WTC11 (cell line): Measurements from ENCODE around the gene SH3GLB2. TPM values are rescaled to one million over a fixed set of nuclear protein-coding genes. Genes with fewer than 3 reads are reported as not detected.

Source experiments
- ATAC-seq: fragments of 200-7000 bp; cut with Tn5 transposase; 2 replicates; pipeline ENCODE4 v1.10.0; 2021; ENCODE audit warnings: mild to moderate bottlenecking, moderate library complexity
- CTCF ChIA-PET: fragments of 300-600 bp; sonication (Branson Sonifier 250); formaldehyde crosslinking; loops from one replicate; lab custom pipeline; 2021; ENCODE audit warnings: antibody characterized with exemption; lab: Charles Lee
- POLR2A ChIA-PET: fragments of 350-600 bp; sonication (Branson Sonifier 250); formaldehyde crosslinking; loops from one replicate; lab custom pipeline; 2021; ENCODE audit warnings: antibody characterized with exemption; lab: Charles Lee
- DNase-seq: peaks from one replicate; pipeline ENCODE4 v3.0.0; 2021; ENCODE audit warnings: low spot score
- H3K27ac Mint-ChIP-seq: 2 replicates; pipeline ENCODE4 v1.8.0; 2021; ENCODE audit warnings: mixed read lengths
- H3K27me3 Mint-ChIP-seq: 2 replicates; pipeline ENCODE4 v1.8.0; 2021; ENCODE audit warnings: low read depth, mild to moderate bottlenecking, moderate library complexity, mixed read lengths
- H3K36me3 Mint-ChIP-seq: 2 replicates; pipeline ENCODE4 v1.8.0; 2021; ENCODE audit warnings: mixed read lengths
- H3K4me1 Mint-ChIP-seq: 2 replicates; pipeline ENCODE4 v1.8.0; 2022; ENCODE audit warnings: mixed read lengths
- H3K4me3 Mint-ChIP-seq: 2 replicates; pipeline ENCODE4 v1.8.0; 2021; ENCODE audit warnings: mild to moderate bottlenecking, moderate library complexity, mixed read lengths
- H3K9me3 Mint-ChIP-seq: 2 replicates; pipeline ENCODE4 v1.8.0; 2021; ENCODE audit warnings: mixed read lengths
- ARID4B ChIP-seq: sonication (generic); formaldehyde crosslinking; IDR thresholded peaks from 2 replicates; pipeline ENCODE4 v1.8.0; 2023; ENCODE audit warnings: missing genetic modification reagents, mild to moderate bottlenecking, borderline replicate concordance
- ATF1 ChIP-seq: sonication (generic); formaldehyde crosslinking; IDR thresholded peaks from 2 replicates; pipeline ENCODE4 v1.8.1; 2023; ENCODE audit warnings: mild to moderate bottlenecking, moderate library complexity, missing genetic modification reagents
- ELF4 ChIP-seq: sonication (generic); formaldehyde crosslinking; IDR thresholded peaks from 2 replicates; pipeline ENCODE4 v1.8.1; 2022; ENCODE audit warnings: low read depth, mild to moderate bottlenecking, moderate library complexity, missing genetic modification reagents
- ESRRA ChIP-seq: sonication (generic); formaldehyde crosslinking; IDR thresholded peaks from 2 replicates; pipeline ENCODE4 v1.8.1; 2022; ENCODE audit warnings: mild to moderate bottlenecking, missing genetic modification reagents, borderline replicate concordance
- ETV6 ChIP-seq: sonication (generic); formaldehyde crosslinking; IDR thresholded peaks from 2 replicates; pipeline ENCODE4 v1.8.1; 2022; ENCODE audit warnings: mild to moderate bottlenecking, missing genetic modification reagents
- KAT7 ChIP-seq: sonication (generic); formaldehyde crosslinking; IDR thresholded peaks from 2 replicates; pipeline ENCODE4 v1.8.1; 2023; ENCODE audit warnings: missing genetic modification reagents, mild to moderate bottlenecking, borderline replicate concordance
- MAX ChIP-seq: sonication (generic); formaldehyde crosslinking; IDR thresholded peaks from 2 replicates; pipeline ENCODE4 v1.8.0; 2022; ENCODE audit warnings: mild to moderate bottlenecking, missing genetic modification reagents
- NFE2L1 ChIP-seq: sonication (generic); formaldehyde crosslinking; IDR thresholded peaks from 2 replicates; pipeline ENCODE4 v1.8.1; 2023; ENCODE audit warnings: missing genetic modification reagents
- NR1H2 ChIP-seq: sonication (generic); formaldehyde crosslinking; IDR thresholded peaks from 2 replicates; pipeline ENCODE4 v1.9.0; 2021; ENCODE audit warnings: mild to moderate bottlenecking, moderate library complexity, missing genetic modification reagents
- SMAD4 ChIP-seq: sonication (generic); formaldehyde crosslinking; IDR thresholded peaks from 2 replicates; pipeline ENCODE4 v1.8.0; 2022; ENCODE audit warnings: mild to moderate bottlenecking, missing genetic modification reagents
- SOX15 ChIP-seq: fragments of 250-450 bp; sonication (Bioruptor Pico); IDR thresholded peaks from 2 replicates; pipeline ENCODE4 v1.9.0; 2021; ENCODE audit warnings: mild to moderate bottlenecking
- TEAD1 ChIP-seq: sonication (generic); formaldehyde crosslinking; IDR thresholded peaks from 2 replicates; pipeline ENCODE4 v1.8.0; 2022; ENCODE audit warnings: mild to moderate bottlenecking, missing genetic modification reagents
- ZNF317 ChIP-seq: sonication (generic); formaldehyde crosslinking; IDR thresholded peaks from 2 replicates; pipeline ENCODE4 v1.8.1; 2023; ENCODE audit warnings: low read depth, mild to moderate bottlenecking, moderate library complexity, missing genetic modification reagents, borderline replicate concordance
- ZNF416 ChIP-seq: fragments of 250-450 bp; sonication (Bioruptor Pico); IDR thresholded peaks from 2 replicates; pipeline ENCODE4 v1.9.0; 2021; ENCODE audit warnings: mild to moderate bottlenecking, inconsistent platforms
- ZNF671 ChIP-seq: fragments of 250-450 bp; sonication (Bioruptor Pico); IDR thresholded peaks from 2 replicates; pipeline ENCODE4 v1.8.0; 2021; ENCODE audit warnings: mild to moderate bottlenecking
- total RNA-seq: library from RNA; stranded (reverse); gene quantifications from 3 replicates; pipeline ENCODE4 v1.2.3, GENCODE V29; 2021
- TF ChIP-seq, protein P1 (sequence below): fragments of 250-450 bp; sonication (Bioruptor Pico); IDR thresholded peaks from 2 replicates; pipeline ENCODE4 v2.1.2; 2022; ENCODE audit warnings: mild to moderate bottlenecking, moderate library complexity
- TF ChIP-seq, protein P2 (sequence below): sonication (generic); formaldehyde crosslinking; IDR thresholded peaks from 2 replicates; pipeline ENCODE4 v1.8.1; 2022; ENCODE audit warnings: low read depth, mild to moderate bottlenecking, moderate library complexity, missing genetic modification reagents, borderline replicate concordance
- TF ChIP-seq, protein P3 (sequence below): sonication (generic); formaldehyde crosslinking; IDR thresholded peaks from 2 replicates; pipeline ENCODE4 v1.8.1; 2022; ENCODE audit warnings: low read depth, missing genetic modification reagents, borderline replicate concordance

SH3GLB2 gene
- total RNA-seq, 1 experiment from 2014 or later, result 59.7 TPM

GRCh38 chr9:129026442-129027223 is 1.5 kb downstream of the SH3GLB2 start:
- peak overlapping the region; percentile 83 for H3K4me3 Mint-ChIP-seq
- ATAC-seq (peak; percentile 28), DNase-seq (peak; percentile 61)
- ChIA-PET CTCF (no interaction called here), POLR2A (no interaction called here)
- H3K36me3 Mint-ChIP-seq, result no peaks in the 10 kb centered on the region
- TF ChIP-seq ETV6 (CRISPR knock-in tag) (no peak), ZNF317 (no peak), NR1H2 (CRISPR knock-in tag) (no peak), ZNF416 (CRISPR knock-in tag) (no peak), MAX (CRISPR knock-in tag) (no peak), ESRRA (CRISPR knock-in tag) (no peak), ATF1 (CRISPR knock-in tag) (no peak), ARID4B (CRISPR knock-in tag) (no peak), NFE2L1 (CRISPR knock-in tag) (no peak), SMAD4 (no peak)
- TF ChIP-seq, protein P1, sequence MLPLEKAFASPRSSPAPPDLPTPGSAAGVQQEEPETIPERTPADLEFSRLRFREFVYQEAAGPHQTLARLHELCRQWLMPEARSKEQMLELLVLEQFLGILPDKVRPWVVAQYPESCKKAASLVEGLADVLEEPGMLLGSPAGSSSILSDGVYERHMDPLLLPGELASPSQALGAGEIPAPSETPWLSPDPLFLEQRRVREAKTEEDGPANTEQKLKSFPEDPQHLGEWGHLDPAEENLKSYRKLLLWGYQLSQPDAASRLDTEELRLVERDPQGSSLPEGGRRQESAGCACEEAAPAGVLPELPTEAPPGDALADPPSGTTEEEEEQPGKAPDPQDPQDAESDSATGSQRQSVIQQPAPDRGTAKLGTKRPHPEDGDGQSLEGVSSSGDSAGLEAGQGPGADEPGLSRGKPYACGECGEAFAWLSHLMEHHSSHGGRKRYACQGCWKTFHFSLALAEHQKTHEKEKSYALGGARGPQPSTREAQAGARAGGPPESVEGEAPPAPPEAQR (CRISPR knock-in tag), result no peak
- TF ChIP-seq, protein P2, sequence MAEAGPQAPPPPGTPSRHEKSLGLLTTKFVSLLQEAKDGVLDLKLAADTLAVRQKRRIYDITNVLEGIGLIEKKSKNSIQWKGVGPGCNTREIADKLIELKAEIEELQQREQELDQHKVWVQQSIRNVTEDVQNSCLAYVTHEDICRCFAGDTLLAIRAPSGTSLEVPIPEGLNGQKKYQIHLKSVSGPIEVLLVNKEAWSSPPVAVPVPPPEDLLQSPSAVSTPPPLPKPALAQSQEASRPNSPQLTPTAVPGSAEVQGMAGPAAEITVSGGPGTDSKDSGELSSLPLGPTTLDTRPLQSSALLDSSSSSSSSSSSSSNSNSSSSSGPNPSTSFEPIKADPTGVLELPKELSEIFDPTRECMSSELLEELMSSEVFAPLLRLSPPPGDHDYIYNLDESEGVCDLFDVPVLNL, result no peak
- TF ChIP-seq, protein P3, sequence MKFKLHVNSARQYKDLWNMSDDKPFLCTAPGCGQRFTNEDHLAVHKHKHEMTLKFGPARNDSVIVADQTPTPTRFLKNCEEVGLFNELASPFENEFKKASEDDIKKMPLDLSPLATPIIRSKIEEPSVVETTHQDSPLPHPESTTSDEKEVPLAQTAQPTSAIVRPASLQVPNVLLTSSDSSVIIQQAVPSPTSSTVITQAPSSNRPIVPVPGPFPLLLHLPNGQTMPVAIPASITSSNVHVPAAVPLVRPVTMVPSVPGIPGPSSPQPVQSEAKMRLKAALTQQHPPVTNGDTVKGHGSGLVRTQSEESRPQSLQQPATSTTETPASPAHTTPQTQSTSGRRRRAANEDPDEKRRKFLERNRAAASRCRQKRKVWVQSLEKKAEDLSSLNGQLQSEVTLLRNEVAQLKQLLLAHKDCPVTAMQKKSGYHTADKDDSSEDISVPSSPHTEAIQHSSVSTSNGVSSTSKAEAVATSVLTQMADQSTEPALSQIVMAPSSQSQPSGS (CRISPR knock-in tag), result no peak
- no peaks in the 10 kb centered on the region for H3K9me3 Mint-ChIP-seq
- no peaks in the 10 kb centered on the region for H3K27me3 Mint-ChIP-seq
- H3K4me1 Mint-ChIP-seq, result peaks cover 29% of the 10 kb centered on the region
- peak overlapping the region; percentile 84 for H3K27ac Mint-ChIP-seq

DNA sequence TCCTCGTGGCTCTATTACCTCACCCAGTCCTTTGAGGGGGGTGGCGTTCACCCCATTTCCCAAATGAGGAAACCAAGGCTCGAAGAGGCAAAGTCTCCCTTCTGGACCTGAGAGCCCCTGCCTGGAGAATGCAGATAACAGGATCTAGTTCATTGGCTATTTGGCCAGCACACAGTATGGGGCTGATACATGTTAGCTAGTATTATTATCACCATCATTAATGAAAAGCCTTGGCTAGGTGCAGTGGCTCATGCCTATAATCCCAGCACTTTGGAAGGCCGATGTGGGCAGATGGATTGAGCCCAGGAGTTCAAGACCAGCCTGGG is 4.3 kb downstream of the SH3GLB2 start:
- Mint-ChIP-seq H3K27ac (peak overlapping the region; percentile 80), H3K9me3 (no peaks in the 10 kb centered on the region), H3K27me3 (no peaks in the 10 kb centered on the region), H3K36me3 (peaks cover 2% of the 10 kb centered on the region; the same call in 1 of the 2 replicates), H3K4me1 (peaks cover 24% of the 10 kb centered on the region), H3K4me3 (no peak overlapping the region)
- CTCF ChIA-PET, result interaction anchor here (1.1 kb wide), 1 partner anchor 15 kb away, joined by 4 read pairs; no protein-coding TSS in a partner anchor
- POLR2A ChIA-PET, result interaction anchor here (0.5 kb wide), 1 partner anchor 217 kb away, joined by 3 read pairs; no protein-coding TSS in a partner anchor
- TF ChIP-seq KAT7 (CRISPR knock-in tag) (no peak), SOX15 (CRISPR knock-in tag) (no peak), TEAD1 (CRISPR knock-in tag) (no peak), ESRRA (CRISPR knock-in tag) (no peak), ELF4 (CRISPR knock-in tag) (no peak), ZNF671 (CRISPR knock-in tag) (no peak)
- ATAC-seq (no peak), DNase-seq (no peak)
